Suprapubic skin (tissue), 4 donors: ENCODE data around the gene CARS2.

Source experiments
- CTCF ChIP-seq, 2 donors: fragments of 200-600 bp in 1 of 2; fragments of 450-650 bp in 1 of 2; sonication (generic) in 1 of 2; IDR thresholded peaks; one replicate each; pipeline ENCODE4 v1.5.1; 2016 to 2019; ENCODE audit warnings: antibody characterized with exemption in 2 of 2, mild to moderate bottlenecking in 1 of 2, moderate library complexity in 1 of 2
- EP300 ChIP-seq: sonication (generic); formaldehyde crosslinking; IDR thresholded peaks from one replicate; pipeline ENCODE4 v1.6.1; 2017; ENCODE audit warnings: antibody characterized with exemption
- POLR2A ChIP-seq, 2 donors: fragments of 450-650 bp; IDR thresholded peaks; one replicate each; pipeline ENCODE4 v1.6.1; 2017; ENCODE audit warnings: antibody characterized with exemption in 2 of 2, mild to moderate bottlenecking in 2 of 2, moderate library complexity in 2 of 2
- POLR2AphosphoS5 ChIP-seq, 3 donors: sonication (generic); formaldehyde crosslinking; IDR thresholded peaks; one replicate each; pipeline ENCODE4 v1.6.1; 2017; ENCODE audit warnings: antibody characterized with exemption in 3 of 3

- TF ChIP-seq CTCF (IDR thresholded peaks at IDR 0.05) (no peak), POLR2A (IDR thresholded peaks at IDR 0.05) (no peak), POLR2AphosphoS5 (IDR thresholded peaks at IDR 0.05) (no peak), EP300 (no peak)
These were observed 57.0 kb downstream of the CARS2 start for GRCh38 chr13:110648848-110649421.
